Transverse colon (tissue), 4 donors: ENCODE measurements around the gene VMP1.

Source experiments
- CTCF ChIP-seq, 5 experiments: fragments of 200-600 bp in 3 of 5; fragments of 450-650 bp in 2 of 5; sonication (generic) in 3 of 5; IDR thresholded peaks; 1 replicate in 2 of 5; 2 replicates in 3 of 5; pipeline ENCODE4 v1.5.1; 2016 to 2017; ENCODE audit warnings: antibody characterized with exemption in 5 of 5, inconsistent platforms in 3 of 5, mild to moderate bottlenecking in 2 of 5, moderate library complexity in 1 of 5
- EP300 ChIP-seq: sonication (generic); formaldehyde crosslinking; IDR thresholded peaks from one replicate; pipeline ENCODE4 v1.6.1; 2017; ENCODE audit warnings: antibody characterized with exemption, low read depth
- POLR2A ChIP-seq: fragments of 450-650 bp; IDR thresholded peaks from one replicate; pipeline ENCODE4 v1.6.1; 2016; ENCODE audit warnings: antibody characterized with exemption, mild to moderate bottlenecking, moderate library complexity
- POLR2AphosphoS5 ChIP-seq, 3 donors: sonication (generic); formaldehyde crosslinking; IDR thresholded peaks; one replicate each; pipeline ENCODE4 v1.6.1; 2016; ENCODE audit warnings: antibody characterized with exemption in 3 of 3

GRCh38 chr17:59888145-59888750 is 180.8 kb downstream of the VMP1 start:
- TF ChIP-seq POLR2A: no peak
- no peak for TF ChIP-seq CTCF (IDR thresholded peaks at IDR 0.05)
- TF ChIP-seq EP300: no peak
- TF ChIP-seq POLR2AphosphoS5 (IDR thresholded peaks at IDR 0.05): no peak
